Measurements from ENCODE around the gene IL17D.
"Not testable (repeated sequence)": the region's sequence is repeated elsewhere in the genome, so short reads cannot be mapped to it uniquely, and the experiment has no call there.

The IL17D gene

GRCh38 chr13:20676213-20676612 lies 27.3 kb upstream of the IL17D start:
- H3K4me1 ChIP-seq (ENCODE audit: control insufficient read depth, insufficient read depth, low read length) = no peaks in the 10 kb centered on the region
- no peak overlapping the region for H3K4me3 ChIP-seq (ENCODE audit: insufficient read depth, low read depth, low read length)
- 94 to 96% methylated on average over 2 of the region's 2 CpGs for WGBS, 2 experiments
- H3K9me3 ChIP-seq (ENCODE audit: control insufficient read depth, low read length) = no peaks in the 10 kb centered on the region
- H3K27ac ChIP-seq (ENCODE audit: insufficient read depth, low read depth, low read length, poor library complexity, severe bottlenecking) = no peak overlapping the region
- no peaks in the 10 kb centered on the region for H3K36me3 ChIP-seq (ENCODE audit: control insufficient read depth, insufficient read depth, low read length)
- no peaks in the 10 kb centered on the region for H3K27me3 ChIP-seq (ENCODE audit: control insufficient read depth, insufficient read depth, low read length, poor library complexity, severe bottlenecking)

- H3K27ac ChIP-seq (ENCODE audit: insufficient read depth, low read depth, low read length, poor library complexity, severe bottlenecking) = peak overlapping the region; percentile 31
- H3K9me3 ChIP-seq (ENCODE audit: control insufficient read depth, low read length); H3K36me3 ChIP-seq (ENCODE audit: control insufficient read depth, insufficient read depth, low read length); H3K4me1 ChIP-seq (ENCODE audit: control insufficient read depth, insufficient read depth, low read length); H3K27me3 ChIP-seq (ENCODE audit: control insufficient read depth, insufficient read depth, low read length, poor library complexity, severe bottlenecking); H3K4me3 ChIP-seq (ENCODE audit: insufficient read depth, low read depth, low read length): not testable (repeated sequence)
- WGBS, 2 experiments = 44 to 50% methylated on average over 7 of the region's 7 CpGs
These were observed 24.9 kb upstream of the IL17D start for GRCh38 chr13:20678606-20679005.

- Histone ChIP-seq H3K4me1 (ENCODE audit: control insufficient read depth, insufficient read depth, low read length) (peaks cover 5% of the 10 kb centered on the region), H3K9me3 (ENCODE audit: control insufficient read depth, low read length) (no peaks in the 10 kb centered on the region), H3K27ac (ENCODE audit: insufficient read depth, low read depth, low read length, poor library complexity, severe bottlenecking) (no peak overlapping the region), H3K36me3 (ENCODE audit: control insufficient read depth, insufficient read depth, low read length) (no peaks in the 10 kb centered on the region), H3K4me3 (ENCODE audit: insufficient read depth, low read depth, low read length) (no peak overlapping the region), H3K27me3 (ENCODE audit: control insufficient read depth, insufficient read depth, low read length, poor library complexity, severe bottlenecking) (no peaks in the 10 kb centered on the region)
- 74 to 80% methylated on average over 3 of the region's 3 CpGs for WGBS, 2 experiments
These were observed 23.6 kb upstream of the IL17D start for GRCh38 chr13:20679879-20680278.

- 94 to 96% methylated on average over 10 of the region's 10 CpGs for WGBS, 2 experiments
- Histone ChIP-seq H3K4me3 (ENCODE audit: insufficient read depth, low read depth, low read length) (no peak overlapping the region), H3K27me3 (ENCODE audit: control insufficient read depth, insufficient read depth, low read length, poor library complexity, severe bottlenecking) (no peaks in the 10 kb centered on the region)
These were observed 23.0 kb upstream of the IL17D start for GRCh38 chr13:20680416-20681080.

GRCh38 chr13:20681481-20681880 lies 22.0 kb upstream of the IL17D start:
- not testable (repeated sequence) for H3K9me3 ChIP-seq (ENCODE audit: control insufficient read depth, low read length); H3K36me3 ChIP-seq (ENCODE audit: control insufficient read depth, insufficient read depth, low read length); H3K27me3 ChIP-seq (ENCODE audit: control insufficient read depth, insufficient read depth, low read length, poor library complexity, severe bottlenecking); H3K4me1 ChIP-seq (ENCODE audit: control insufficient read depth, insufficient read depth, low read length); H3K4me3 ChIP-seq (ENCODE audit: insufficient read depth, low read depth, low read length); H3K27ac ChIP-seq (ENCODE audit: insufficient read depth, low read depth, low read length, poor library complexity, severe bottlenecking)
- WGBS, 2 experiments = 72 to 83% methylated on average over 5 of the region's 5 CpGs

More at GRCh38 chr13:20680416-20681080, 23.0 kb upstream of the IL17D start:
- Histone ChIP-seq H3K4me1 (ENCODE audit: control insufficient read depth, insufficient read depth, low read length) (peaks cover 5% of the 10 kb centered on the region), H3K27ac (ENCODE audit: insufficient read depth, low read depth, low read length, poor library complexity, severe bottlenecking) (no peak overlapping the region), H3K36me3 (ENCODE audit: control insufficient read depth, insufficient read depth, low read length) (no peaks in the 10 kb centered on the region), H3K9me3 (ENCODE audit: control insufficient read depth, low read length) (no peaks in the 10 kb centered on the region)

GRCh38 chr13:20682061-20682460 lies 21.4 kb upstream of the IL17D start:
- no peaks in the 10 kb centered on the region for H3K36me3 ChIP-seq (ENCODE audit: control insufficient read depth, insufficient read depth, low read length)
- WGBS, 2 experiments = 79 to 83% methylated on average over 1 of the region's 1 CpG
- peaks cover 5% of the 10 kb centered on the region for H3K4me1 ChIP-seq (ENCODE audit: control insufficient read depth, insufficient read depth, low read length)
- H3K9me3 ChIP-seq (ENCODE audit: control insufficient read depth, low read length) = no peaks in the 10 kb centered on the region
- no peak overlapping the region for H3K27ac ChIP-seq (ENCODE audit: insufficient read depth, low read depth, low read length, poor library complexity, severe bottlenecking)
- no peak overlapping the region for H3K4me3 ChIP-seq (ENCODE audit: insufficient read depth, low read depth, low read length)
- H3K27me3 ChIP-seq (ENCODE audit: control insufficient read depth, insufficient read depth, low read length, poor library complexity, severe bottlenecking) = no peaks in the 10 kb centered on the region

GRCh38 chr13:20684041-20684440 lies 19.5 kb upstream of the IL17D start:
- Histone ChIP-seq H3K27ac (ENCODE audit: insufficient read depth, low read depth, low read length, poor library complexity, severe bottlenecking) (no peak overlapping the region), H3K36me3 (ENCODE audit: control insufficient read depth, insufficient read depth, low read length) (no peaks in the 10 kb centered on the region)
- WGBS, 2 experiments = 88 to 92% methylated on average over 4 of the region's 4 CpGs

GRCh38 chr13:20684546-20684945 lies 19.0 kb upstream of the IL17D start:
- no peak overlapping the region for H3K27ac ChIP-seq (ENCODE audit: insufficient read depth, low read depth, low read length, poor library complexity, severe bottlenecking)
- peaks cover 5% of the 10 kb centered on the region for H3K4me1 ChIP-seq (ENCODE audit: control insufficient read depth, insufficient read depth, low read length)
- H3K27me3 ChIP-seq (ENCODE audit: control insufficient read depth, insufficient read depth, low read length, poor library complexity, severe bottlenecking) = no peaks in the 10 kb centered on the region
- no peaks in the 10 kb centered on the region for H3K36me3 ChIP-seq (ENCODE audit: control insufficient read depth, insufficient read depth, low read length)
- no peak overlapping the region for H3K4me3 ChIP-seq (ENCODE audit: insufficient read depth, low read depth, low read length)
- 77 to 80% methylated on average over 17 of the region's 18 CpGs for WGBS, 2 experiments
- no peaks in the 10 kb centered on the region for H3K9me3 ChIP-seq (ENCODE audit: control insufficient read depth, low read length)

More at GRCh38 chr13:20684041-20684440, 19.5 kb upstream of the IL17D start:
- H3K4me3 ChIP-seq (ENCODE audit: insufficient read depth, low read depth, low read length) = no peak overlapping the region
- no peaks in the 10 kb centered on the region for H3K9me3 ChIP-seq (ENCODE audit: control insufficient read depth, low read length)
- H3K27me3 ChIP-seq (ENCODE audit: control insufficient read depth, insufficient read depth, low read length, poor library complexity, severe bottlenecking) = no peaks in the 10 kb centered on the region
- H3K4me1 ChIP-seq (ENCODE audit: control insufficient read depth, insufficient read depth, low read length) = peaks cover 5% of the 10 kb centered on the region

- Histone ChIP-seq H3K4me3 (ENCODE audit: insufficient read depth, low read depth, low read length) (no peak overlapping the region), H3K27ac (ENCODE audit: insufficient read depth, low read depth, low read length, poor library complexity, severe bottlenecking) (no peak overlapping the region), H3K4me1 (ENCODE audit: control insufficient read depth, insufficient read depth, low read length) (peaks cover 5% of the 10 kb centered on the region), H3K27me3 (ENCODE audit: control insufficient read depth, insufficient read depth, low read length, poor library complexity, severe bottlenecking) (no peaks in the 10 kb centered on the region), H3K36me3 (ENCODE audit: control insufficient read depth, insufficient read depth, low read length) (no peaks in the 10 kb centered on the region), H3K9me3 (ENCODE audit: control insufficient read depth, low read length) (no peaks in the 10 kb centered on the region)
- WGBS, 2 experiments = 70 to 78% methylated on average over 6 of the region's 6 CpGs
These were observed 18.4 kb upstream of the IL17D start for GRCh38 chr13:20685092-20685491.

- no CpG with 5 or more reads among the region's 1 CpG for WGBS, 2 experiments
- Histone ChIP-seq H3K4me1 (ENCODE audit: control insufficient read depth, insufficient read depth, low read length) (peaks cover 5% of the 10 kb centered on the region), H3K9me3 (ENCODE audit: control insufficient read depth, low read length) (no peaks in the 10 kb centered on the region), H3K36me3 (ENCODE audit: control insufficient read depth, insufficient read depth, low read length) (no peaks in the 10 kb centered on the region), H3K4me3 (ENCODE audit: insufficient read depth, low read depth, low read length) (no peak overlapping the region), H3K27me3 (ENCODE audit: control insufficient read depth, insufficient read depth, low read length, poor library complexity, severe bottlenecking) (no peaks in the 10 kb centered on the region), H3K27ac (ENCODE audit: insufficient read depth, low read depth, low read length, poor library complexity, severe bottlenecking) (no peak overlapping the region)
These were observed 17.3 kb upstream of the IL17D start for GRCh38 chr13:20686167-20686566.
